ENCODE results near the gene LINGO1. TPM values are rescaled to one million over a fixed set of nuclear protein-coding genes. Genes with fewer than 3 reads are reported as not detected.

Gene LINGO1
- total RNA-seq, 6 experiments from 2014 or later: 0.31 to 1.2 (median 0.39) TPM

- DNase-seq (peak; percentile 61 to 70 (median 62)), ATAC-seq (peak; percentile 73 to 87 (median 84))
- Histone ChIP-seq H3K4me3 (peak overlapping the region; percentile 33 to 52 (median 42)), H3K27ac (peak overlapping the region; percentile 12 to 69 (median 55)), H3K9me3 (no peaks in the 10 kb centered on the region), H3K36me3 (no peaks in the 10 kb centered on the region), H3K4me1 (peaks cover 0 to 17% (median 0%) of the 10 kb centered on the region in 4 donors), H3K27me3 (no peaks in the 10 kb centered on the region)
- WGBS (ENCODE audit: insufficient coverage, low coverage, low lambda C conversion rate, missing lambda C conversion rate): 8% methylated on average over 13 of the region's 24 CpGs
- TF ChIP-seq CTCF (IDR thresholded peaks at IDR 0.05) (no peak), POLR2A (IDR thresholded peaks at IDR 0.05) (no peak)
- intact Hi-C loops (cut with DNase I): no loop called here
Measured at GRCh38 chr15:77568973-77569728, 63.6 kb downstream of the LINGO1 start.

GRCh38 chr15:77568014-77568972, 64.4 kb downstream of the LINGO1 start:
- DNase-seq (no peak), ATAC-seq (no peak)
- Histone ChIP-seq H3K9me3 (no peaks in the 10 kb centered on the region), H3K27ac (peak overlapping the region in 2 of 3 donors; percentile 55 to 69), H3K36me3 (no peaks in the 10 kb centered on the region), H3K4me1 (peaks cover 0 to 17% (median 0%) of the 10 kb centered on the region in 4 donors), H3K27me3 (no peaks in the 10 kb centered on the region), H3K4me3 (peak overlapping the region in 2 of 3 donors; percentile 33 to 52)
- WGBS (ENCODE audit: insufficient coverage, low coverage, low lambda C conversion rate, missing lambda C conversion rate): 62% methylated on average over 2 of the region's 14 CpGs
- intact Hi-C loops (cut with DNase I): no loop called here
- TF ChIP-seq CTCF (IDR thresholded peaks at IDR 0.05) (no peak), POLR2A (IDR thresholded peaks at IDR 0.05) (no peak)

- ATAC-seq: no peak
- intact Hi-C loops (cut with DNase I): no loop called here
- Histone ChIP-seq H3K9me3 (no peaks in the 10 kb centered on the region), H3K4me3 (no peak overlapping the region), H3K4me1 (peaks cover 0 to 17% (median 0%) of the 10 kb centered on the region in 4 donors), H3K27me3 (no peaks in the 10 kb centered on the region), H3K36me3 (no peaks in the 10 kb centered on the region), H3K27ac (no peak overlapping the region)
- no peak for DNase-seq
- WGBS (ENCODE audit: insufficient coverage, low coverage, low lambda C conversion rate, missing lambda C conversion rate): no CpG with 5 or more reads among the region's 10 CpGs
- TF ChIP-seq CTCF (IDR thresholded peaks at IDR 0.05): no peak
- no peak for TF ChIP-seq POLR2A (IDR thresholded peaks at IDR 0.05)
Measured at GRCh38 chr15:77567202-77567601, 65.5 kb downstream of the LINGO1 start.

GRCh38 chr15:77566092-77566491, 66.6 kb downstream of the LINGO1 start:
- Histone ChIP-seq H3K4me3 (no peak overlapping the region), H3K27me3 (no peaks in the 10 kb centered on the region), H3K36me3 (no peaks in the 10 kb centered on the region), H3K27ac (no peak overlapping the region), H3K9me3 (no peaks in the 10 kb centered on the region), H3K4me1 (peaks cover 0 to 17% (median 0%) of the 10 kb centered on the region in 4 donors)
- intact Hi-C loops (cut with DNase I): no loop called here
- no peak for DNase-seq
- WGBS (ENCODE audit: insufficient coverage, low coverage, low lambda C conversion rate, missing lambda C conversion rate): 86% methylated on average over 4 of the region's 4 CpGs
- TF ChIP-seq CTCF (IDR thresholded peaks at IDR 0.05): no peak
- no peak for TF ChIP-seq POLR2A (IDR thresholded peaks at IDR 0.05)
- ATAC-seq: no peak

Measured in right lobe of liver (tissue), 6 donors.